H1 (cell line): ENCODE results near the gene ZNF524.

ENCODE experiments used
- BCL11A ChIP-seq, 2 experiments: IDR thresholded peaks; one replicate each; pipeline ENCODE4 v1.6.1; 2011; ENCODE audit warnings: low read depth in 2 of 2, low read length in 2 of 2, mild to moderate bottlenecking in 2 of 2
- BRCA1 ChIP-seq: IDR thresholded peaks from 2 replicates; pipeline ENCODE4 v1.6.1; 2012; ENCODE audit warnings: low read depth, low read length, improper control_type of control experiment
- CEBPB ChIP-seq: IDR thresholded peaks from 2 replicates; pipeline ENCODE4 v1.6.1; 2012; ENCODE audit warnings: low read depth, low read length
- EGR1 ChIP-seq: IDR thresholded peaks from 2 replicates; pipeline ENCODE4 v1.6.1; 2011; ENCODE audit warnings: low read depth, low read length, borderline replicate concordance
- JUN ChIP-seq: IDR thresholded peaks from 2 replicates; pipeline ENCODE4 v1.6.1; 2011; ENCODE audit warnings: low read depth, mild to moderate bottlenecking, improper control_type of control experiment, low read length
- JUND ChIP-seq: IDR thresholded peaks from 2 replicates; pipeline ENCODE4 v1.6.1; 2011; ENCODE audit warnings: mild to moderate bottlenecking, improper control_type of control experiment, low read length
- SIN3A ChIP-seq, 2 experiments: IDR thresholded peaks in 1 of 2; conservative IDR thresholded peaks in 1 of 2; 2 replicates each; pipeline ENCODE4 v1.6.1; 2011 to 2012; ENCODE audit warnings: low read length in 2 of 2, improper control_type of control experiment in 1 of 2, low read depth in 1 of 2, mild to moderate bottlenecking in 1 of 2
- SP2 ChIP-seq: IDR thresholded peaks from 2 replicates; pipeline ENCODE4 v1.6.1; 2012; ENCODE audit warnings: mild to moderate bottlenecking, low read length, inconsistent platforms
- TF ChIP-seq, protein P1 (sequence below), 3 experiments: IDR thresholded peaks; 1 replicate in 2 of 3; 2 replicates in 1 of 3; pipeline versions ENCODE4 v1.5.1 to v1.6.1; 2011; ENCODE audit warnings: low read length in 3 of 3, mild to moderate bottlenecking in 3 of 3, inconsistent platforms in 2 of 3, low read depth in 1 of 3, moderate library complexity in 1 of 3; ENCODE audit not compliant: insufficient read depth in 1 of 3; ENCODE audit errors: control extremely low read depth in 1 of 3

GRCh38 chr19:55606471-55606787 is 6.3 kb downstream of the ZNF524 start:
- TF ChIP-seq, protein P1, sequence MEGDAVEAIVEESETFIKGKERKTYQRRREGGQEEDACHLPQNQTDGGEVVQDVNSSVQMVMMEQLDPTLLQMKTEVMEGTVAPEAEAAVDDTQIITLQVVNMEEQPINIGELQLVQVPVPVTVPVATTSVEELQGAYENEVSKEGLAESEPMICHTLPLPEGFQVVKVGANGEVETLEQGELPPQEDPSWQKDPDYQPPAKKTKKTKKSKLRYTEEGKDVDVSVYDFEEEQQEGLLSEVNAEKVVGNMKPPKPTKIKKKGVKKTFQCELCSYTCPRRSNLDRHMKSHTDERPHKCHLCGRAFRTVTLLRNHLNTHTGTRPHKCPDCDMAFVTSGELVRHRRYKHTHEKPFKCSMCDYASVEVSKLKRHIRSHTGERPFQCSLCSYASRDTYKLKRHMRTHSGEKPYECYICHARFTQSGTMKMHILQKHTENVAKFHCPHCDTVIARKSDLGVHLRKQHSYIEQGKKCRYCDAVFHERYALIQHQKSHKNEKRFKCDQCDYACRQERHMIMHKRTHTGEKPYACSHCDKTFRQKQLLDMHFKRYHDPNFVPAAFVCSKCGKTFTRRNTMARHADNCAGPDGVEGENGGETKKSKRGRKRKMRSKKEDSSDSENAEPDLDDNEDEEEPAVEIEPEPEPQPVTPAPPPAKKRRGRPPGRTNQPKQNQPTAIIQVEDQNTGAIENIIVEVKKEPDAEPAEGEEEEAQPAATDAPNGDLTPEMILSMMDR (IDR thresholded peaks at IDR 0.05; ENCODE audit: control extremely low read depth in 1 of 3, insufficient read depth in 1 of 3, low read depth in 1 of 3, low read length in 3 of 3) = no peak
- TF ChIP-seq CEBPB = no peak
- no peak for TF ChIP-seq BCL11A (IDR thresholded peaks at IDR 0.05; ENCODE audit: low read depth in 2 of 2, low read length in 2 of 2)
- no peak for TF ChIP-seq JUND
- no peak for TF ChIP-seq BRCA1
- no peak for TF ChIP-seq SP2
- no peak for TF ChIP-seq JUN
- TF ChIP-seq EGR1 = no peak
- TF ChIP-seq SIN3A (conservative IDR thresholded peaks at IDR 0.05 in 1 of 2, IDR thresholded peaks at IDR 0.05 in 1 of 2; ENCODE audit: low read depth in 1 of 2, low read length in 2 of 2) = no peak
